IPS-18a (cell line): Measurements from ENCODE around the gene YIPF3.

ENCODE experiments used
- H3K27ac ChIP-seq: one replicate; pipeline ENCODE4 v1.5.1; 2013; ENCODE audit warnings: low read length
- H3K27me3 ChIP-seq: one replicate; pipeline ENCODE4 v1.6.1; 2013; ENCODE audit warnings: mild to moderate bottlenecking, low read length; ENCODE audit not compliant: control insufficient read depth, insufficient read depth
- H3K36me3 ChIP-seq: one replicate; pipeline ENCODE4 v1.6.1; 2013; ENCODE audit warnings: low read depth, low read length; ENCODE audit not compliant: control insufficient read depth
- H3K4me1 ChIP-seq: one replicate; pipeline ENCODE4 v1.6.1; 2013; ENCODE audit warnings: low read depth, low read length; ENCODE audit not compliant: control insufficient read depth
- H3K4me3 ChIP-seq: one replicate; pipeline ENCODE4 v1.5.1; 2013; ENCODE audit warnings: low read length
- H3K9ac ChIP-seq: one replicate; pipeline ENCODE4 v1.6.1; 2013; ENCODE audit warnings: mild to moderate bottlenecking, low read length, moderate library complexity
- H3K9me3 ChIP-seq: one replicate; pipeline ENCODE4 v1.6.1; 2013; ENCODE audit warnings: low read depth, low read length; ENCODE audit not compliant: control insufficient read depth

YIPF3 gene

DNA sequence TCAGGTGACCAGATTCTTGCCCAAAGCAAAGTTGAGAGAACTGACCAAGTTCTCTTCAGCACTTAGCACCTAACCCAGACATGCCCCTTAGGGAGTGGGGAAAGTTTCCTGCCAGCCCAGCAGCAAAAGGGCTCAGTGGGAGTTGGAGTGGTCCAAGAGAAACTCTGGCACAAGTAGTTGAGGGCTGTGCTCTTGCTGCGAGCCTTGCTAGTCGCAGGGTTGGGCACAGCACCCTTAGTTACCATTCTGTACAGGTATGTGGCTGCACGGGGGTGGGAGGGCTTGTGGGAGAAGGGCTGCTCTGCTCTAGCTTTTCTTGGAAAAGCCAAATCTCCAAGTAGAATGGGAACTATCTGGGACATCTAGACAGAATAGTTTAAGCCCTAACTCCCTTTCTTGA lies 6.6 kb upstream of the YIPF3 start:
- Histone ChIP-seq H3K9ac (no peak overlapping the region), H3K27ac (no peak overlapping the region), H3K36me3 (peaks cover 88% of the 10 kb centered on the region), H3K9me3 (no peaks in the 10 kb centered on the region), H3K4me1 (no peaks in the 10 kb centered on the region), H3K27me3 (no peaks in the 10 kb centered on the region), H3K4me3 (no peak overlapping the region)

- Histone ChIP-seq H3K4me3 (no peak overlapping the region), H3K4me1 (no peaks in the 10 kb centered on the region), H3K9ac (no peak overlapping the region), H3K9me3 (no peaks in the 10 kb centered on the region), H3K36me3 (peaks cover 83% of the 10 kb centered on the region), H3K27ac (no peak overlapping the region), H3K27me3 (no peaks in the 10 kb centered on the region)
These were observed 6.0 kb upstream of the YIPF3 start for GRCh38 chr6:43522547-43523261.

DNA sequence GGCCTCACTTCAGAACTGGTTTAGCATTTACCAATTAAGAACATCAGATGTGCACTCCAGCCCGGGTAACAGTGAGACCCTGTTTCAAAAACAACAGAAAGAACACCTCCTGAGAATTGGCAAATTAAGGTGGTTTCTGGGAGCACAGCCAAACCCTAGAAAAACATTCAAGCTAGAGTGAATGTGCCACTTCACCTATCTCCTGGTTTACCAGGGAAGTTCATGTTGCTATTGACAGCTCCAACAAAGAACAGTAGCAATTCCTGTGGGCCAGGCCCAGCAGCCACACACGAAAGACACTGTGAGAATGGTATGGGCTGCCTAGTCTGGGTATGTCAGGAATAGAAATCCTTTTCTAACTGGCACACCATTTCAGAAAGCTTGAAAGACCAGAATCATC lies 5.1 kb upstream of the YIPF3 start:
- H3K9ac ChIP-seq, result no peak overlapping the region
- no peaks in the 10 kb centered on the region for H3K27me3 ChIP-seq
- H3K4me3 ChIP-seq, result no peak overlapping the region
- H3K36me3 ChIP-seq, result peaks cover 75% of the 10 kb centered on the region
- H3K27ac ChIP-seq, result no peak overlapping the region
- no peaks in the 10 kb centered on the region for H3K4me1 ChIP-seq
- H3K9me3 ChIP-seq, result no peaks in the 10 kb centered on the region

DNA sequence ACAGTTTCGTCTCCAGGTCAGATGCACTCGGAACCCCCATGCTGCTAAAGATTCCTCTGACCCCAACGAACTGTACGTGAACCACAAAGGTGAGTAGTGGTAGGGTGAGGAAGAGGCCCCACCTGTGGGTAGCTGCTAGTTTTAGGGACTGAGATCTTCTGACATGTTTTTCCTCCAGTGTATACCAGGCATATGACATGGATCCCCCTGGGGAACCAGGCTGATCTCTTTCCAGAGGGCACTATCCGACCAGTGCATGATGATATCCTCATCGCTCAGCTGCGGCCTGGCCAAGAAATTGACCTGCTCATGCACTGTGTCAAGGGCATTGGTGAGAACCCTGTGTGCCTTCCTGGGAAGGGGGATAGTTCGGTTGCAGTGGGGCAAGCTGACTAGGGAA lies 3.4 kb upstream of the YIPF3 start:
- Histone ChIP-seq H3K27me3 (no peaks in the 10 kb centered on the region), H3K27ac (no peak overlapping the region), H3K9me3 (no peaks in the 10 kb centered on the region), H3K9ac (no peak overlapping the region), H3K4me1 (peaks cover 5% of the 10 kb centered on the region), H3K36me3 (peaks cover 64% of the 10 kb centered on the region), H3K4me3 (no peak overlapping the region)

- peaks cover 60% of the 10 kb centered on the region for H3K36me3 ChIP-seq
- H3K27me3 ChIP-seq, result no peaks in the 10 kb centered on the region
These were observed 1.0 kb upstream of the YIPF3 start for GRCh38 chr6:43517505-43518357.

GRCh38 chr6:43516367-43516696 lies 394 bp downstream of the YIPF3 start:
- Histone ChIP-seq H3K4me3 (peak overlapping the region; percentile 100), H3K9ac (peak overlapping the region; percentile 100), H3K27ac (peak overlapping the region; percentile 60), H3K36me3 (peaks cover 59% of the 10 kb centered on the region), H3K27me3 (no peaks in the 10 kb centered on the region), H3K4me1 (peaks cover 5% of the 10 kb centered on the region), H3K9me3 (no peaks in the 10 kb centered on the region)

More at GRCh38 chr6:43517505-43518357, 1.0 kb upstream of the YIPF3 start:
- Histone ChIP-seq H3K4me1 (peaks cover 5% of the 10 kb centered on the region), H3K4me3 (peak overlapping the region; percentile 100), H3K9ac (peak overlapping the region; percentile 100), H3K9me3 (no peaks in the 10 kb centered on the region), H3K27ac (peak overlapping the region; percentile 98)

GRCh38 chr6:43515808-43516207 lies 918 bp downstream of the YIPF3 start:
- H3K9ac ChIP-seq, result peak overlapping the region; percentile 100
- peaks cover 5% of the 10 kb centered on the region for H3K4me1 ChIP-seq
- no peaks in the 10 kb centered on the region for H3K27me3 ChIP-seq
- no peak overlapping the region for H3K27ac ChIP-seq
- peak overlapping the region; percentile 100 for H3K4me3 ChIP-seq
- peaks cover 55% of the 10 kb centered on the region for H3K36me3 ChIP-seq
- no peaks in the 10 kb centered on the region for H3K9me3 ChIP-seq

GRCh38 chr6:43511824-43512415 lies 4.8 kb downstream of the YIPF3 start:
- Histone ChIP-seq H3K4me1 (peaks cover 8% of the 10 kb centered on the region), H3K9me3 (no peaks in the 10 kb centered on the region), H3K27me3 (peaks cover 24% of the 10 kb centered on the region), H3K4me3 (no peak overlapping the region), H3K36me3 (peaks cover 38% of the 10 kb centered on the region), H3K9ac (no peak overlapping the region), H3K27ac (no peak overlapping the region)

- Histone ChIP-seq H3K36me3 (peaks cover 38% of the 10 kb centered on the region), H3K27ac (no peak overlapping the region), H3K27me3 (peaks cover 24% of the 10 kb centered on the region), H3K9ac (peak overlapping the region; percentile 54), H3K4me3 (peak overlapping the region; percentile 65), H3K9me3 (no peaks in the 10 kb centered on the region), H3K4me1 (peaks cover 6% of the 10 kb centered on the region)
These were observed 5.9 kb downstream of the YIPF3 start for GRCh38 chr6:43510827-43511163.

GRCh38 chr6:43509984-43510826 lies 6.5 kb downstream of the YIPF3 start, which contains the start of gene LRRC73:
Gene LRRC73, minus strand, starts transcription at chr6:43510346. Its CDS starts 561 bp downstream, at chr6:43509785.
- peak within 1 kb of the TSS; percentile 54 for H3K9ac ChIP-seq
- H3K36me3 ChIP-seq, result peaks cover 36% of the 10 kb centered on the region
- H3K27me3 ChIP-seq, result peaks cover 24% of the 10 kb centered on the region
- peak within 1 kb of the TSS; percentile 65 for H3K4me3 ChIP-seq
- H3K9me3 ChIP-seq, result no peaks in the 10 kb centered on the region
- H3K27ac ChIP-seq, result no peak within 1 kb of the TSS
- peaks cover 3% of the 10 kb centered on the region for H3K4me1 ChIP-seq
